H9 (cell line): ENCODE results near the gene TMEM80. TPM values are rescaled to one million over a fixed set of nuclear protein-coding genes. Genes with fewer than 3 reads are reported as not detected.

Experiments used
- DNase-seq: peaks from one replicate; pipeline ENCODE4 v3.0.0-alpha.2; 2017
- H2AFZ ChIP-seq: one replicate; pipeline ENCODE4 v1.6.1; 2013; ENCODE audit warnings: mild to moderate bottlenecking, low read length, control low read depth, moderate library complexity
- H2AK5ac ChIP-seq: 2 replicates; pipeline ENCODE4 v1.6.1; 2013; ENCODE audit warnings: low read length, control low read depth, mixed read lengths; ENCODE audit not compliant: insufficient read length
- H2BK120ac ChIP-seq: one replicate; pipeline ENCODE4 v1.6.1; 2013; ENCODE audit warnings: low read depth, mild to moderate bottlenecking, low read length, control low read depth, inconsistent platforms; ENCODE audit not compliant: poor library complexity, severe bottlenecking
- H2BK12ac ChIP-seq: 2 replicates; pipeline ENCODE4 v1.6.1; 2013; ENCODE audit warnings: low read length, control low read depth, mixed read lengths, low read depth; ENCODE audit not compliant: insufficient read length
- H2BK15ac ChIP-seq: 2 replicates; pipeline ENCODE4 v1.6.1; 2013; ENCODE audit warnings: low read depth, low read length, control low read depth
- H2BK20ac ChIP-seq: one replicate; pipeline ENCODE4 v1.6.1; 2013; ENCODE audit warnings: low read depth, mild to moderate bottlenecking, low read length, control low read depth, inconsistent platforms; ENCODE audit not compliant: poor library complexity, severe bottlenecking
- H2BK5ac ChIP-seq: 2 replicates; pipeline ENCODE4 v1.6.1; 2013; ENCODE audit warnings: low read length, control low read depth, mixed read lengths; ENCODE audit not compliant: insufficient read length
- H3K14ac ChIP-seq: 2 replicates; pipeline ENCODE4 v1.6.1; 2013; ENCODE audit warnings: low read length, control low read depth; ENCODE audit not compliant: insufficient read depth
- H3K18ac ChIP-seq: 2 replicates; pipeline ENCODE4 v1.6.1; 2013; ENCODE audit warnings: low read depth, mild to moderate bottlenecking, mixed read lengths, low read length, control low read depth; ENCODE audit not compliant: insufficient read length
- H3K23ac ChIP-seq: 2 replicates; pipeline ENCODE4 v1.6.1; 2013; ENCODE audit warnings: low read length, control low read depth, mixed read lengths, low read depth; ENCODE audit not compliant: insufficient read length
- H3K23me2 ChIP-seq: 2 replicates; pipeline ENCODE4 v1.6.1; 2013; ENCODE audit warnings: low read depth, mild to moderate bottlenecking, mixed read lengths, low read length, control low read depth; ENCODE audit not compliant: insufficient read length, poor library complexity, severe bottlenecking
- H3K27ac ChIP-seq: 2 replicates; pipeline ENCODE4 v1.5.1; 2013; ENCODE audit warnings: low read length, control low read depth, mixed read lengths, low read depth; ENCODE audit not compliant: insufficient read length
- H3K27me3 ChIP-seq: 2 replicates; pipeline ENCODE4 v1.6.1; 2013; ENCODE audit warnings: low read length, control low read depth, inconsistent platforms; ENCODE audit not compliant: insufficient read depth
- H3K4ac ChIP-seq: 2 replicates; pipeline ENCODE4 v1.6.1; 2013; ENCODE audit warnings: low read depth, mild to moderate bottlenecking, control low read depth, inconsistent platforms, low read length, moderate library complexity
- H3K4me1 ChIP-seq: 2 replicates; pipeline ENCODE4 v1.6.1; 2013; ENCODE audit warnings: low read length, control low read depth, inconsistent platforms; ENCODE audit not compliant: insufficient read depth
- H3K4me2 ChIP-seq: 2 replicates; pipeline ENCODE4 v1.6.1; 2013; ENCODE audit warnings: low read length, control low read depth, mixed read lengths; ENCODE audit not compliant: insufficient read length, insufficient read depth
- H3K56ac ChIP-seq: 2 replicates; pipeline ENCODE4 v1.6.1; 2013; ENCODE audit warnings: low read depth, mild to moderate bottlenecking, mixed read lengths, low read length, control low read depth; ENCODE audit not compliant: insufficient read length
- H3K79me1 ChIP-seq: 2 replicates; pipeline ENCODE4 v1.6.1; 2013; ENCODE audit warnings: low read depth, mild to moderate bottlenecking, moderate library complexity, low read length, control low read depth, inconsistent platforms; ENCODE audit not compliant: insufficient read depth, poor library complexity, severe bottlenecking
- H3K79me2 ChIP-seq: 2 replicates; pipeline ENCODE4 v1.6.1; 2013; ENCODE audit warnings: low read length, control low read depth, inconsistent platforms; ENCODE audit not compliant: insufficient read depth
- H3K9ac ChIP-seq: 2 replicates; pipeline ENCODE4 v1.6.1; 2013; ENCODE audit warnings: low read length, control low read depth, mixed read lengths; ENCODE audit not compliant: insufficient read length; ENCODE audit errors: extremely low read depth
- H3K9me3 ChIP-seq: one replicate; pipeline ENCODE4 v1.6.1; 2013; ENCODE audit warnings: low read depth, low read length, inconsistent platforms; ENCODE audit not compliant: control insufficient read depth
- H3T11ph ChIP-seq: one replicate; pipeline ENCODE4 v1.6.1; 2013; ENCODE audit warnings: mild to moderate bottlenecking, low read length, control low read depth, inconsistent platforms
- H4K20me1 ChIP-seq: one replicate; pipeline ENCODE4 v1.6.1; 2013; ENCODE audit not compliant: control insufficient read depth, insufficient read length, insufficient read depth
- H4K5ac ChIP-seq: 2 replicates; pipeline ENCODE4 v1.6.1; 2013; ENCODE audit warnings: low read depth, mild to moderate bottlenecking, mixed read lengths, low read length, control low read depth; ENCODE audit not compliant: insufficient read length
- H4K8ac ChIP-seq: replicated peaks from 2 replicates; pipeline ENCODE4 v1.6.1; 2013; ENCODE audit warnings: low read length, control low read depth, mixed read lengths, low read depth; ENCODE audit not compliant: insufficient read length
- H4K91ac ChIP-seq: 2 replicates; pipeline ENCODE4 v1.6.1; 2013; ENCODE audit warnings: low read depth, mild to moderate bottlenecking, moderate library complexity, mixed read lengths, low read length, control low read depth; ENCODE audit not compliant: insufficient read length
- H3K27ac Mint-ChIP-seq, 3 experiments: 2 replicates in 2 of 3; 3 replicates in 1 of 3; pipeline ENCODE4 v1.8.0; 2020 to 2021; ENCODE audit warnings: mixed read lengths in 3 of 3, mild to moderate bottlenecking in 1 of 3, moderate library complexity in 1 of 3
- H3K27me3 Mint-ChIP-seq: 2 replicates; pipeline ENCODE4 v1.8.0; 2021; ENCODE audit warnings: low read depth, mild to moderate bottlenecking, moderate library complexity, mixed read lengths
- H3K36me3 Mint-ChIP-seq, 3 experiments: 2 replicates in 2 of 3; 3 replicates in 1 of 3; pipeline ENCODE4 v1.8.0; 2020 to 2021; ENCODE audit warnings: low read depth in 3 of 3, mixed read lengths in 3 of 3; ENCODE audit not compliant: insufficient read depth in 1 of 3
- H3K4me1 Mint-ChIP-seq, 2 experiments: 2 replicates each; pipeline ENCODE4 v1.8.0; 2020; ENCODE audit warnings: mixed read lengths in 2 of 2
- H3K4me3 Mint-ChIP-seq, 2 experiments: 2 replicates in 1 of 2; 3 replicates in 1 of 2; pipeline ENCODE4 v1.8.0; 2020 to 2021; ENCODE audit warnings: mild to moderate bottlenecking in 2 of 2, mixed read lengths in 2 of 2, moderate library complexity in 1 of 2
- H3K9me3 Mint-ChIP-seq, 2 experiments: 2 replicates in 1 of 2; 3 replicates in 1 of 2; pipeline ENCODE4 v1.8.0; 2020; ENCODE audit warnings: mild to moderate bottlenecking in 2 of 2, mixed read lengths in 2 of 2, moderate library complexity in 1 of 2
- CTCF ChIP-seq: fragments of 200-600 bp; sonication (generic); conservative IDR thresholded peaks from 3 replicates; pipeline ENCODE4 v1.8.0; 2021; ENCODE audit warnings: antibody characterized with exemption, mild to moderate bottlenecking
- WGBS: extraction: QIAGEN DNeasy Blood & Tissue Kit; methylation state at CpG from one replicate; pipeline ENCODE4 v1.1.7; 2013; ENCODE audit warnings: missing lambda C conversion rate, low lambda C conversion rate, mixed read lengths; ENCODE audit not compliant: insufficient read length; ENCODE audit errors: extremely low coverage; 5-methylcytosine and 5-hydroxymethylcytosine counted together
- total RNA-seq: library from RNA; stranded (reverse); gene quantifications from 2 replicates; pipeline ENCODE4 v1.2.1, GENCODE V29; 2021

TMEM80 gene
- total RNA-seq, 1 experiment from 2014 or later = 23.6 TPM

- no peak for DNase-seq
- no peak for TF ChIP-seq CTCF
- Histone ChIP-seq H3K18ac (no peak overlapping the region), H2BK15ac (peak overlapping the region; percentile 75; the same call in 1 of the 2 replicates), H2AK5ac (no peak overlapping the region), H2BK20ac (no peak overlapping the region), H3T11ph (no peak overlapping the region), H3K4me1 (no peaks in the 10 kb centered on the region), H4K20me1 (no peaks in the 10 kb centered on the region), H3K4me2 (no peak overlapping the region), H3K79me1 (no peaks in the 10 kb centered on the region), H3K23me2 (no peaks in the 10 kb centered on the region), H3K14ac (no peak overlapping the region), H2BK120ac (no peak overlapping the region), H3K9ac (no peak overlapping the region), H3K9me3 (no peaks in the 10 kb centered on the region), H3K27me3 (no peaks in the 10 kb centered on the region), H2BK12ac (no peak overlapping the region), H3K4ac (no peak overlapping the region), H3K56ac (no peak overlapping the region), H3K27ac (no peak overlapping the region), H2BK5ac (no peak overlapping the region), H4K5ac (no peak overlapping the region), H4K8ac (no peak overlapping the region), H3K23ac (no peak overlapping the region), H2AFZ (no peak overlapping the region), H4K91ac (no peak overlapping the region), H3K79me2 (no peaks in the 10 kb centered on the region)
- H3K4me1 Mint-ChIP-seq = no peaks in the 10 kb centered on the region
- H3K27ac Mint-ChIP-seq = no peak overlapping the region; a peak in 1 of 7 replicates
- no peak overlapping the region for H3K4me3 Mint-ChIP-seq
- peaks cover 5 to 46% (median 21%) of the 10 kb centered on the region in 3 experiments; a peak in 6 of 7 replicates for H3K36me3 Mint-ChIP-seq
- no peaks in the 10 kb centered on the region for H3K9me3 Mint-ChIP-seq
- no peaks in the 10 kb centered on the region for H3K27me3 Mint-ChIP-seq
- WGBS = no CpG with 5 or more reads among the region's 14 CpGs
Measured at GRCh38 chr11:657691-658126, 37.9 kb upstream of the TMEM80 start.
